GM10847 (cell line): ENCODE results near the gene KRT25.

Experiments
- POLR2A ChIP-seq: IDR thresholded peaks from 2 replicates; pipeline ENCODE4 v1.6.1; 2011; ENCODE audit not compliant: insufficient read length; ENCODE audit errors: extremely low read depth

The KRT25 gene

DNA sequence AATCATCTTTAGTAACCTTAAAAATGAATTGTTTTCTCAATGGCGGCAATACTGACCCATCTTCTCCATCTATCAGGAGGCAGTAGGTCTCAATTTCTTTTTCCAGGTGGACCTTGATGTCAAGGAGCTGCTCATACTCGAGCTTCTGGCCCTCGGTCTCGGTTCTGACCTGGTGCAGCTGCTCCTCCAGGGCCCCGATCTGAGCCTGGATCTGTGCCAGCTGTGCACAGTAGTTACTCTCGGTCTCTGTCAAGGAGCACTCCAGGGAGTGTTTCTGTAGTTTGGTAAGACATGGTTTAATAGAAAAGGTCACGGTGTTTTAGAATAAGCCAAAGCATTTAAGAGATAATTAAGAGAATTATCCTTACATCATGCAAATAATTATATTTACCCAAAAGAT, 22.3 kb upstream of the KRT25 start:
- no peak for TF ChIP-seq POLR2A

DNA sequence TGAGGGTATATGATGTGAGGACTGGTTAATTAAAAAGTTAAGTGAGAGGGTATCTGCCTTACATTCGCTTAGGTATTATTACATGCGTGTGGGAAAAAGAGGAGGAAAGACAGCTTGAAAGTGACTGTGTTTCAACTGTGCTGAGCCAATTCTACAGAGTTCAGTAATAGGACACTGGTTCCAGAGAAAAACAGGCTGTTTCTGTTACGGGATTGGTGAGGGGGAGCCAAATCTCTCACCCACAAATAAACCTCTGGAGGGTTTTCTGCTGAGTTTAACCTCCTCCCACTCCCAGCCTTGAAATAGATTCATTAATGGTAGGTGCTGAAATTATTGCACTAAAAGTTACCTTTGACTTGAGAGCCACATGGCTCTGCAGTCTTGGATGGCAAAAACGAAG, 20.8 kb upstream of the KRT25 start:
- TF ChIP-seq POLR2A, result no peak

DNA sequence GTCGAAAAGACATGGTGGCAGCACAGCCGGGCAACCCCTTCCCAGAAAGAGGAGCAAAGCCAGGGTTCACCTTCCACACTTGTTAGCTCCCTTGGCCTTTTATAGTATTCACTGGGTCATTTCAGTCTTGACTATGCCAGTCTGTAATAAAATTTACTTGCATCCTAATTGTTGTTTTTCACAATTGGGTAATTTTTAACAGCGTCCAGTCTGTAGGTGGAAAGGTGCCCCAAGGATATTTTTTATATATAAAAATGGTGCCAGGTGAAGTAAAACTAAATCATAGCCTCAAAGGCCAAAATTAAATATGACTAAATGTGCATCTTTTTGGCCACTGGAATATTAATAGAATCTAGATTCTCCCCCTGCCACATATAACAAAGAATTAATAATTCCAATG, 17.0 kb upstream of the KRT25 start, which contains the start of gene KRT26:
Gene KRT26, minus strand, starts transcription at position 101 of the 400 bp plus-strand sequence. Its CDS starts 88 bp downstream, at position 13.
- TF ChIP-seq POLR2A, result no peak

- TF ChIP-seq POLR2A, result no peak
Measured at GRCh38 chr17:40765657-40766056, 10.5 kb upstream of the KRT25 start.

- no peak for TF ChIP-seq POLR2A
Measured at GRCh38 chr17:40763752-40764151, 8.6 kb upstream of the KRT25 start.

GRCh38 chr17:40760105-40761016, 5.2 kb upstream of the KRT25 start:
- no peak for TF ChIP-seq POLR2A

DNA sequence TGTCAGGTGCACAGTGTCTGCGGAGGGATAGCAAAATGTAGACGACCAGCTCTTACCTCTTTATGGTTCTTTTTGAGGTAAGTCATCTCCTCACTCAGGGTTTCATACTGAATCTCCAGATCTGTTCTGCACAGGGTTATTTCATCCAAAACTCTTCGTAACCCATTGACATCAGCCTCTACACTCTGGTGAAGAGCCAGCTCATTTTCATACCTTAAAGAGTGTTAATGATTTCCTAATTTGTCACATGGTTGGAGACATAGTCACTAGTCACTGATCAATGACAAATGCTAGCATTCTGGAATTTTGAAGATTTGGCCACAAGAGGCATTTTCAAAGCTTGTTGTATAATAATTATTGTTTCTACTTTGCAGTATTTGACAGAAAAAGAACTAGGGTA, 1.3 kb downstream of the KRT25 start:
- no peak for TF ChIP-seq POLR2A

DNA sequence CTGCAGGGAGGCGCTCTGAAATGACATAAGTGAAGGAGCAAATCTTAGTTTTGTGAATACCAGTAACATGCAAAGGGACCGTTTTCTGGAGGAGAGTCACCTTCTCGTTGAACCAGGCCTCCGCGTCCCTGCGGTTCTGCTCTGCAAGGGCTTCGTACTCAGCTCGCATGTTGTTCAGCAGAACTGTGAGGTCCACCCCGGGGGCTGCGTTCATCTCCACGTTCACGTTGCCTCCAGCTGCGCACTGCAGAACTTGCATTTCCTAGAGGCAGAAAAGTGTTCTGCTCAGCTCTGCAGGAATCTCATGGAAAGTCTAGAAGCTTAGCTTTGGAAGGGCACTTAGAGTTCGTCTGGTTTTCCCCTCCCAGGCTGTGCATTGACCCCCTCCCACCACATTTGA, 4.1 kb downstream of the KRT25 start:
- no peak for TF ChIP-seq POLR2A

DNA sequence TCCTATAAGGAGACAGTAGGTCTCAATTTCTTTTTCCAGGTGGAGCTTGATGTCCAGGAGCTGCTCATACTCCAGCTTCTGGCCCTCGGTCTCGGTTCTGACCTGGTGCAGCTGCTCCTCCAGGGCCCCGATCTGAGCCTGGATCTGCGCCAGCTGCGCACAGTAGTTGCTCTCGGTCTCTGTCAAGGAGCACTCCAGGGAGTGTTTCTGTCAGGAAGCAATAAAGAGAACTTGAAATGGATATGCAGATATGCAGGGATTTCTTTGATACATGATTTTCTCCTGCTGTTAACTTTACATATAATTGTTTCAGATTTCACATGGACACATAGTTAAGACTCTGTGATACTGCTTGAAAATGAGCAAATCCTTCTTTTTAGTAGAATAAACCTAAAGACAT, 4.7 kb downstream of the KRT25 start:
- no peak for TF ChIP-seq POLR2A

DNA sequence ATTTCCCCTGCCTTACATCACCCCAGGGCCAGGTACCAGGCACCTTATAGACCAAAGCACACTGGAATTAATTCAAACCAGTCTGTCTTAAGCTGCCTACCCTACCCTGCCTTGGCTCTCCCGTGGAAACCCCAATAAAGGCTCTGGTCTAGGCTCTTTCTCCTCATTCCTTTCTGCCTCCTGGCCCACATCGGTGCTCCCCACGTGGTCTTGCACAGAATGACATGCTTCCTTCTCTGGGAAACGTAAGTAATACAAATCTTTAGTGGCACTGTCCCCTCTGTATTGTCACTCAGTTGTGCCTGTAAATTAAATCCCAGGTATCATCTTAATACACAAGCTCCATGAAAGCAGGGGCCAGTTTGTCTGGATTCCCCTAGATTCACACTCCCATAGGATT, 16.6 kb downstream of the KRT25 start:
- no peak for TF ChIP-seq POLR2A

DNA sequence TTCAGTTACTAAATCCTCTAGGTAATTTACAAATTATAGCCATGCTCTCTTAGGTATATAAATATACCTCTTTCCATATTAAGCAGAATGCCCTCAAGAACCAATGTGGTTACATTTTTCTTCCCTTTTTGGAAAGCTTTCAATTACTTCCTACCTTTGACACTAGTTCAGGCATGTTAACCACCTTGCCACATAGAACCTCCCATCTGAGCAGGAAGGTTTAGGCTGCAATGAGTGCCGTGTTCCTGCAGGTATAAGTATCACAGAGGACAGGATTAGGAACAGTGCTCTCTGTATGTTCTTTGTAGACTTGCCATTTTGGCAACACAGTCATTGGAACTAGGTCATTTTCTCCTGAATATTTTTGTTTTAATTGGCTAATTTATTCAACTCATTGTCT, 20.1 kb downstream of the KRT25 start:
- no peak for TF ChIP-seq POLR2A

- no peak for TF ChIP-seq POLR2A
Measured at GRCh38 chr17:40734018-40734417, 21.1 kb downstream of the KRT25 start.

DNA sequence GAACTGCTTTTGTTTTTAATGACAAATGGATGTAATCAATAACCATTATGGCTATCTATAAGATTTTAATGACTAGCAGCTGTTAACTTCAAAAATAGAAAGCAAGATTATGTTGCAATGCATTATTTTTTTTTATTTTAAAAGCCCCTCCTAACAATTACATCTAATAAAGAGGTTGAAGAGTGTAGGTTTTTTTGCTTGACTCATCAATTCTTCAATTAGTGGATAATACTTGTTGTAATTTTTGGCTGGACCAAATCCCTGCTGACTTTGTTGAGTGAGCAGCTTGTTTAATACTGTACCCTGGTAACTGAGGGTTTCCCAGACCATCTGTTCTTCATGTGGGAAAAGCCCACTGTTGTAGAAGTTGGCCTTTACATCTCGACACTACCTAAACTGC, 24.2 kb downstream of the KRT25 start:
- TF ChIP-seq POLR2A, result no peak

- TF ChIP-seq POLR2A, result no peak
Measured at GRCh38 chr17:40727447-40728231, 27.5 kb downstream of the KRT25 start.

DNA sequence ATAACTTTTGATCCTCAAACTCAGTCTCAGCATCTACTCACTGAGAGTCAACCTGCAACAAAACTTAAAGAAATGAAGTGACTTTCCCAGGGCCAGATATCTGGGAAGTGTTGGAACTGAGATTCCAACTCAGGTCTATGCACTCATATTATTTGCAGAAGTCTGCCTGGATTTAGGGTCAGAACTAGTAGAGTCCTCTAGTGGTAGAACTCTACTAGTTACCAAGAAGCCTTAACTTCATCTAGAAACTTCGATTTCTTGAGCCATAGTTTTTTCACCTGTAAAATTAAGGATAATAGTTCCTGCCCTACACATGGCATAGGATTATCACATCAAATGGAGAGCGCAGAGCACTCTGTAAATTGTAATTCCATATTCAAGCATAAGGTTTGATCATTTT, 28.2 kb downstream of the KRT25 start:
- TF ChIP-seq POLR2A, result no peak

GRCh38 chr17:40724656-40725055, 30.5 kb downstream of the KRT25 start:
- TF ChIP-seq POLR2A, result no peak
